ENCODE results near the gene PFDN1. TPM values are rescaled to one million over a fixed set of nuclear protein-coding genes. Genes with fewer than 3 reads are reported as not detected.

The PFDN1 gene
- total and polyA plus RNA-seq, 9 of the 15 experiments (the other 6 are each of a cell fraction or from before 2014, with no cell fraction given), result 45.5 to 215 (median 78.0) TPM

- TF ChIP-seq REST (IDR thresholded peaks at IDR 0.05; ENCODE audit: borderline replicate concordance) (no peak; the same call in 1 of the 2 replicates), REST (CRISPR knock-in tag; IDR thresholded peaks at IDR 0.05; ENCODE audit: low read depth) (no peak), PCBP1 (IDR thresholded peaks at IDR 0.05; ENCODE audit: low read depth, low read length, poor library complexity, severe bottlenecking) (no peak), ZNF449 (CRISPR knock-in tag; IDR thresholded peaks at IDR 0.05) (no peak), ZNF740 (CRISPR knock-in tag; IDR thresholded peaks at IDR 0.05) (no peak), ZNF740 (tag; IDR thresholded peaks at IDR 0.05) (no peak), FOXK2 (conservative IDR thresholded peaks at IDR 0.05 in 1 of 2, IDR thresholded peaks at IDR 0.05 in 1 of 2; ENCODE audit: low read depth in 2 of 2) (peak; percentile 97 to 98), MECOM (CRISPR knock-in tag; IDR thresholded peaks at IDR 0.05) (no peak), RFX1 (IDR thresholded peaks at IDR 0.05) (peak; percentile 33; the same call in 1 of the 2 replicates), CHD2 (IDR thresholded peaks at IDR 0.05; ENCODE audit: low read depth, low read length) (no peak), ATF1 (CRISPR knock-in tag; IDR thresholded peaks at IDR 0.05) (no peak), ATF1 (tag; IDR thresholded peaks at IDR 0.05) (peak; percentile 76), IRF2 (CRISPR knock-in tag; IDR thresholded peaks at IDR 0.05) (no peak), ELF1 (tag; IDR thresholded peaks at IDR 0.05) (no peak), ARID1B (IDR thresholded peaks at IDR 0.05) (peak; percentile 64), ZFP36 (IDR thresholded peaks at IDR 0.05; ENCODE audit: low read depth, low read length, partially characterized antibody) (peak; percentile 60), ZBTB9 (CRISPR knock-in tag; IDR thresholded peaks at IDR 0.05) (no peak)
These were observed 41.3 kb downstream of the PFDN1 start (continued) for GRCh38 chr5:140261403-140262171.

Data from K562 (cell line).